T-helper 1 cell treated with Interleukin-12 subunit alpha and Interleukin-12 subunit beta and Interleukin-4 antibody, amounts not matched to agents 30 ng/mL and 1 ng/mL, for 36 hours (primary cell): ENCODE measurements around the gene ZBTB20. TPM values are rescaled to one million over a fixed set of nuclear protein-coding genes. Genes with fewer than 3 reads are reported as not detected.

Source experiments
- intact Hi-C: fragments of 100-400 bp; cut with micrococcal nuclease; formaldehyde crosslinking; loops from one replicate; pipeline ENCODE4 v1.15.1; 2024
- total RNA-seq: library from RNA; stranded (reverse); gene quantifications from 2 replicates; pipeline ENCODE4 v1.2.3, GENCODE V29; 2022

ZBTB20 gene
- total RNA-seq, 1 donor from 2014 or later, result 10.2 TPM

DNA sequence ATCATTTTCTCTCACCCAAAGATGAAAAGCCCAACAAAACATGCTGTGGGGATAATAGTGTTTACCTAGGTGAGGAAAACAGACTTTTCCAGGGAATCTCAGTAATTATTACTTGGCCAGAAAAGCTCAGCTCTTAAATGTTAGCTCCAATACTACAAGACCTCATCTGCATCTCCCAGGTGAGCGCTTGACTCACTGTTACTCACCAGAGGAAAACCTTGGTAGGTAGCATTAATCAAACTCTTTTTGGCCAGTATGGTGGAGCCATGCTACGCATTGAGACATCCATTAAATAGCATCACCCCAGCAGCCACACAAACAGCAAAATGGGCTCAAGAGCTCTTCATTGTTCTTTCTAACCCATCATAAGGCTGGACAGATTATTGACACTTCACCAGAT is 754.3 kb downstream of the ZBTB20 start:
- intact Hi-C loops, result no loop called here

DNA sequence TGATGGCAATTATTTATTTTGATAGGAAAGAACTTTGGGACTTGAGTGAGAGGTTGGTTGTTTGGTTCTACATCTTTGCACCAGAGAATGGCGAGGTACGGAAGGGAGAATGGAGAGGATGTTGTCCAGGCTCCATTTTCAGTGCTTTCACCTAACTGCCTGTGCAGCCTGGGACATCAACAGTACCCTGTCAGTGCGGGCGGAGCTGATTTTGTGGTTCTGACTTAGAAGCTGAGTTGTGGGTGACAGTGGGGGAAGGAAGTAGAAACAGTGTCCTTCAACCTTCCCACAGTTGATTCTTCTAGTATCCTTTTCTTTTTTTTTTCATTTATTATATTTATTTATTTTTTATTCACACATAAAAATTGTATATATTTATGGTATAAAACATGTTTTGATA is 757.9 kb downstream of the ZBTB20 start:
- intact Hi-C loops, result loop anchor here (10.0 kb wide), 2 partner anchors 756 to 1396 kb away; partner anchors contain the start of gene ZBTB20

DNA sequence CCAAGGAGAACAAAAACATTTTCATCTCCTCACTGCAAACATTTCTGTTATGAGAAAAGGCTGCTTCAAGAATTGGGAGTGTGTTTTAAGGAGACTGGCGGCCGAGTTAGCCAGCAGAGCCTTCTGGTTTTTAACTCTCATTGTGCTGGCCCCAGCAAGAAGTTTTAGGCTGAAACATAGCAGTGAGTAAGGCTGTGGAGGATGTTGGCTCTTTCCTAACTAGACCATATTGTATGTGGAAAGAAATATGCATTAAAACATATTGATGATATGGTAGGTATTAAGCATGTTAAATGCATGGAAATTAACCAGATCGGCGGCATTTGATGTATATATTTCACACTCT is 762.6 kb downstream of the ZBTB20 start:
- intact Hi-C loops, result loop anchor here (1.0 to 10.0 kb wide), 4 partner anchors 232 to 1400 kb away; partner anchors contain the start of gene ZBTB20

DNA sequence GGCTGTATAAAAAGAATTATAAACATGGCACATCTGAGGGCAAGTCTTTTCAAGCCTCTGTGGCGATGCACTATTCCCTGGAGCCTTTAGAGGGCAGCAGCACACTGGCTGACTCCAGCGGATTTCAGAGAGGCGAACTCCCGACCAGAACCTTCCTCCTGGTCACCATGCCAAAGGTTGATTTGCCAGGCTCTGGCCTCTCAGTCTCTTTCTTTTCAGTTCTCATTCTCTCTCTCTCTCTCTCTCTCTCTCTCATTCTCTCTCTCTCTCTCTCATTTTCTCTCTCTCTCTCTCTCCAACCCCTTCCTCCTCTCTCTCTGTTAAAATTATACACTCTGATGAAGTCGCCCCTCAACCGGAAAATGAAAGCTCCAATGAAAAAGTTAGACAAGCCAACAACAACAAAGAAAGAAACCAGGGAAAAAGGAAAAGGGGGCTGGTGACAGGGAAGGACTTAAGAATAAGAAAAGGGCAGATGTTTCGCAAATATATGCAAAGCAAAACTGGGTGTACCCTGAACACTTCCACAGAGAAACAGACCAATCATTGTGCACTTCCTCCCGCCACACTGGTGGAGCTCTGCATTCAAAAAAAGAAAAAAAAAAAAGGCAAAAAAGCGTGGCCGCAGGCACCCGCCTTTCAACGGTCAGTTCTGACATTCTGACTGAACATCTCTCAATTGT is 763.1 kb downstream of the ZBTB20 start:
- intact Hi-C loops, result loop anchor here (1.0 to 10.0 kb wide), 5 partner anchors 34 to 1401 kb away; partner anchors contain the start of gene ZBTB20

DNA sequence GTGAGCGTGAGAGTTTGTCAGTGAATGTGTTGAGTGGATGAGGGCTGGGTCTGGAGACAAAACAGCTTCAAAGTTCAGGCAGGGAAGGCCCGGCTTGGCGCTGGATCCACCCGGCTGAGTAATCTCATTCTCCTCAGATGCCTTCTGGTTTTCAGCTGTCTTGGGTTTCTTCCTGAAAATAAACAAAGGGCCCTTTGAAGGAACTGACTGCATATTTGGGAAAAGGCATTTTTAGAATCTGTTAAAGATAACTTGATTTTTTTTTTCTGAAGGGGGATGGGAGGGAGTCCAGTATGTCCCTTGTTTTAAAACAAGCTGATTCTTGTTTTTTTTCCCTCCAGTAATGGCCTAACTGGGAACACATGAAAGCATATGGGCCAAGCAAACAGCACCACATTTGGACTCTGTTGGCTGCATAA is 766.8 kb downstream of the ZBTB20 start:
- intact Hi-C loops, result loop anchor here (5.0 to 10.0 kb wide), 3 partner anchors 765 to 1405 kb away; partner anchors contain the start of gene ZBTB20

DNA sequence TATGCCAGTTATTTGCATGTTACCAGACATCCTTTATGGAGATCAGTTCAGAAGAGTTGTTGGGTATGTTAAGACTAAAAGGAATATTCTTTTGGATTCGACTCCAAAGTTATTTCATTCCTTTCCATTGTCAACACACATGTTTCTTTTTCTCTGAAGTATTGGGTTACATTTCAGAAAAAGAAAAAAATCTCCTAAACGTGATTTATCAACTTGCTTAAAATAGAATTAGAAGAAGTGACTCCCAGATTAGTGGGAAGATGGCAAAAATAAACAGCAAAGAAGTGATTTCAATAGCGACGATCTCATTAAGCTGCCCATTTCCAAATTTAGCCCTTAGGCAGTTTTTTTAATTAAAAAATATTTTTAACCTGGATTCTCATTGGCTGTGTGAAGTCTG is 767.8 kb downstream of the ZBTB20 start:
- intact Hi-C loops, result no loop called here

DNA sequence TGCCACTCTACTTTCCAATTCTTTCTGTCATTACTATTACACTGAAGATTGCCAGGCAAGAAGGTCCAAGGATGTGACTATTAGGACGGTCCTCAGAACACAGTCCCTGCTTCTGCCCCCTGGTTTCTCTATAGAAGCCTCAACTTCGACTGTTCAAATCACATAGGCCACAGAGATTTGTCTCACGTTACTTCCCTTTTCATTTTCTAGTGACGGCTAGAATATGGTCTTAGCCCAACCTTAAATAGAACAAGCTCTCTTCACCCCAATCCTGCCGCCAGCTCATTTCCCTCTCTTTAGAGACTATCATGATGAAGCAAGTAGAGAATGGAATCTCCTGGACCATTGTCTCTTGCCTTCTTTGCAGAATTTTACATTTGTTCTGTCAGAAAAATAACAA is 768.3 kb downstream of the ZBTB20 start:
- intact Hi-C loops, result no loop called here

DNA sequence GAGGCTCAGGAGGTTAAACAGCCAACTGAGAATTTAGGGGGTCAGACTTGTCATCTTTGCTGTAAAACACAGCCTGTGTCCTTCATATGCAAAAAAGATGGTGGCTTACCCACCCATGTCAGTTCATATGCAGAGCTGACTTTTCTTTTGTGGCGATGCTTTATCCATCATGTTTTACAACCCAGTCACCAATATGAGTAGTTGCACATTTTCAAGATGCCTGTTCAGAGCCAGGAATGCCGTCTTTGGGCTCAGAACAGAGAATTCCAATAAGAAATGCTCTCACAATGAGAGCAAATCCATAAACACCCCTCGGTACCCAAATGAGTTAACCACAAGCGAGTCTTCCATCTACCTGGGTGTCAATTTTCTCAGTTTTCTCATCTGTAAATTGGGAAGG is 769.7 kb downstream of the ZBTB20 start:
- intact Hi-C loops, result no loop called here

DNA sequence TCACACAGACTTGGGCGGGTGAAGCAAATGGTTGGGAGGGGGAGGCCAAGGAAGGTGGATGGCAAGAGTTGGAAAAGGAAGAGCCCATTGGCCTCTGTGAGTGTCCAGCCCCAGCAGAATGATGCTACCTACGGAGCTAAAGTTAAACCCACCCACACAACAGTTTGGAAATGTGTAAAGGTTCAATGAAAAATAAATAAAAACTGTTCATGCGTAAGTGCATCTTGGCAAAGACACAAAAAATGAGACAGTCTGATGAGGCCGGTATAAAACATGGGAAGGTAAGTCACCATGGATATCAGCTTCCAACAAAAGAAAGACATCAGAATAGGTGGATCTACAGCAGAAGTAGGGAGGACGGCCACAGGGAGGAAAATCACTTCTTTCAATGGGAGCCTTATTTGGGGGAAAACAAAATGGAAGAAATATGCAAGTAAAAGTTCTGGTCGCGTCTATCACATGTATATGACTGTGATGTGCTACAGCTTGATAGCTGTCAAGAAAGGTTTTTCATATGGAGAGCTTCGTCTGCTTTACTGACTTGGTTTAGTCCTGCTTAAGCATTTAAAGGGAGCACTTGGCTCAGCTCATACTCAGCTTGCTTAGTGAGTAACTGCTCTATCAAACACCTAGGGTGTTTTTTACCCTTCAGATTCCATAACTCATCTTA is 770.4 kb downstream of the ZBTB20 start:
- intact Hi-C loops, result no loop called here

DNA sequence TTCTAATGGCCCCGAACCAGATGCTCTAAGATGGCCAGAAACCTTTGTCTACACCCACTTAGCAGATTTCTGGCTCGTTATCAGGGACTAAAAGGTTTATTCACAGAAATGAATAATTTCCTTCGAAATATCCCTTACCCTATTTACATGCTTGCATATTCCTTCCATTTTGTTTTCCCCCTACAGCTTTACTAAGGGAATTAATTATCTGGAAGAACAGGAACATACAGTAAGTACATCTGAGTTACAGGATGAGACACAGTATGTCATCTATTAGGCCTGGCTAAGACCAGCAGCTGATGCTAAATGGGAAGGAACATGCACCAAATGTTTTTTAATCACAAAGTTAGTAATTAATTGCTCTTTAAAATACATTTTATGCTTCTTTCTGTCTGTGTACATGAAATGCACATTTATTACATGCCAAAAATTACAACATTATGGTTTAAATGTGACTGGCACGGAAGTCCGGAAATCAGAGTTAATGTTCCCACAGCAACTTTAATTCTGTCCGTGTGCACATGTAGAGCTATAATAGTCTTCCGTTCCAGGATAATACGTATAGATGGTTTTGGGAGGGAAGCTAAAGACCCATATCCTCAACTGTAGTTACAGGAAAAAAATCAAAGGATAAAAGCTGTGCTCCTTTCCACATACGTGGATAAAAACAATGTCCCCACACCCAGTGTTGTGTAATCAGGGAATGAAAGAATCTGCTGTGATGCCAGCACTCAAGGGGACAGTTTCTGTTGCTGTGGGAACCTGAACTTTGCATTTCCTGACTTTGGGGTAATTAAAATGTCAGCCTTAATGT is 771.3 kb downstream of the ZBTB20 start:
- intact Hi-C loops, result no loop called here

DNA sequence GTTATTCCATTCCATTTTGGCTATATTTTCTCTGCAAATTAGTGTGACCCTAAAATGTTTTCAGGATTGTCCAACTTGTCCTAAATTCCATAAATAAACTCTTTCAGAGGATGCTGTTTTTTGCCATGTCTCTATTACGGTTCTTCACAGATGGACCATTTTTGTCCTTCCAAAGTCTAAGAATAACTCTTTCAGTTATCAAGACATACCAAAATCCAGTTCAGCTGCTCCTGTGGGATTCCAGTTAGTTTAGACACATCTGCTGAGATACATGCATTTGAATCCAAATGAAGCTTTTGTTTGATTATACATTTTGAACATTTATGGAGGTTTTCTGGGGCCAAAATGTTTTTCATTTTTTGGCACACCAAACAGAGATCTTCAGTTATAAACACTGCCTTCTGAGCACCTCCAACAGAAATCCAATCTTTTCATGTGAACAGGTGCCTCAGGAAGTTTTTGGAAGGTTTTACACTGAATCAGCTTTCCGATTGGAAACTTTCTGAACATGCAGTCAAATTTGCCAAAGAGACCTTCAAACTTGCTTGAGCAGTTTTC is 772.6 kb downstream of the ZBTB20 start:
- intact Hi-C loops, result no loop called here

DNA sequence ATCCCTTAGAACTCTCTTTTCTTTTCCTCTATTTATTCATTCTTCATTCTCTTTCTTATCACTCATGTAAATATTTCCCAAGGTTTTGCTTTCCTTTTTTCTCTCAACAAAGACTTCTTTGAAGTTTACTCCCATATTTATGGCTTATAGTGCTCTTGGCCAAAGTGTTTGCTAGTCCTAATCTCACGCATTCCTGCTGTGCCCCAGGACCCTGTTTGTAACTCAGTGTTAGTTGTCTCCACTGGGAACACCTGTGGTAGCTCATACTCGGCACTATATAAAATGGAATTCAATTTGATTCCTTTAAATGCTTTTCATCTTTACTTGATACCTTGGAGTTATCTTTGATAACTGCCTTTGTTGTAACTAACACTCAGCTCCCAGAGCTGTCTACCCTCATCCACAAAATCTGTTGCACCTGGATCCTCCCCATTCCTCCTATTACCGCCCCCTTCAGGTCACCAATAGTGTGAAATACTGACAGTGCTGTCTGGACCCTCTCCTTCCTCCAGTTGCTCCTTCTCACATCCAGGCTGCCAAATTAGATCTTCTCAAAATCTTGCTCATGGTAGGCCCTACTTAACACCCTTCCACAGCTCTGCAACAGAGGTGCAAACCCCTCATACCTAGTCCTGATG is 776.4 kb downstream of the ZBTB20 start:
- intact Hi-C loops, result no loop called here

DNA sequence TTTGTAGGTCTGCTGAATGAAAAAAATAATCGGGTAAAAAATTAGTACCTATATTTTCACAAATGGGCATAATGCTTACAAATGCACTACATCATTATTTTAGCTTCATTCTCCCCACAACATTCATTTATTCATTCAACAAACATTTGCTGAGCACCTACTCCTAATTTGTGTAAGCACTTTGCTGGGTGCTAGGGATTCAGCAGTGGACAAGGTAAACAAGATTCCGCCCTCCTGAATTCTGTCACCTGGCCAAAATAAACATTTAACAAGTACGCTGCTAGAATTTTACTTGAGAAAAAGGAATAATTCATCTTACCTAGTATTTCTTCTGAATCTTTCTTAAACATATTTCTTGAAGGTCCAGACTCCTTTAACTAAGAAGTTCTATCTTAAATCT is 781.2 kb downstream of the ZBTB20 start:
- intact Hi-C loops, result no loop called here

DNA sequence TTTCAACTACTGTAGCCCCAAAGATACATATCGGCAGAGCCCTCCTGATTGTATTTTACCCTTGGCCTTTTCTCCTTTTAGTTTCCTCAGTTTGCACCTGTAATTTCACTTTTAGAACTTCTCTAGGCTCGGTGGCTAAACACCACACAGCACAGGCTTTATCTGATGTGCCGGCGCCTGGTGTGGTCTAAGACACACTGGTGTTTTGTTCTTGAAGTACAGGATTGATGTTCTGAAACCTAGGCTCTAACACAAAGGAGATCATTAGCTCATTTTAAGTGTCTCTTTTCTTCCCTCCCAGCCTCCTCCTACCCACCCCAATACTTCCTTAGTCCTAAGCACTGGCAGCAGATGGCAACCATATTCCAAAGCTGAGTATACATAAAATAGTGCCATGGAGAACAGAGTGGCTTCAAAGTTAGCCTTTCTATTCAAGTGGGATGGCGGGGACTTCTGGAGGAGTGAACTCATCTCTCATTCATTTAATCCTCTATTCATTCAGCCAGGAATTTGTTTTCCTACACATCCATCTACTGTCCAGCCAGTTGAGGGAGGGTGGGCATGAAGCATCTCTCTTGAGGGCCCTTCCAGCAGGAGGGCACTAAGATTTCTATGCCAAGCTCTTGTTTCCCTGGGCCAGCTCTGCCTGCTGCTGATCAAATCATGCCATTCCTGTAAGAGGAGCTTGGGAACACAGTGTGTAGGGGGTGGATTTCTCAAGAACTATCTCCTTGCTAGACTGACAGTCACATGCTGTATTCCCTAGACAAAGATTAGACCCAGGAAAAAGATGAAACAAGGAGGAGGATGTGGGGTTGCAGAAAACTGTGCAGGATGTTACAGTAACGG is 782.1 kb downstream of the ZBTB20 start:
- intact Hi-C loops, result loop anchor here (5.0 kb wide), 1 partner anchor 213 kb away; no protein-coding TSS in a partner anchor

DNA sequence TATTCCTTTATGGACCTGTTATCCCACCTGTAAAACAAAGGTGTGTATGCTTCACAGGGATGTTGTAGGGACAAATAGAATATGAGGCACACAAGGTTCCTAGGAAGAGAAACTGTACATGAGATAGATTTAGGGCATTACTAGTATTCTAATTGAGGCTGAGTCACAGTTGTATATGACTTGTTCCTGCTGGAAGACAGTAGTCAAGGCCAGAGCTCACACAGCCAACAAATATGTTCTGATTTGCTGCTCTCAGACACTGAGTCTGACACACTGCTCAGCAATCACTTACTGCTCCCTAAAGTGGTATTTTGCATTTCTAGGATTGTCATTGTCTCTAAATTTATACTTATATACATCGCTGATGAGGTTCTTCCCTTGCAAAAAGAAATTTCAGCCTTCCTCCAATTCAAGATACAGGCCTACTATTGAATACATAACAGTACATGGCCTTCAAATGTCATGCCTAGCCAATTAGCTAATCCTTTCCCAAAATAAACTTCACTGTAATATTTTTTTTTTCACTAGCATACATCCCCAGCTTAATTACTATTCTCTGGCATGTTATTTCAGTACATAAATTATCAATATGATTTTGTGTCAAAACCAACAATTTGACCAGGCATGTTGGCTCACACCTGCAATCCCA is 783.4 kb downstream of the ZBTB20 start:
- intact Hi-C loops, result loop anchor here (2.0 to 5.0 kb wide), 2 partner anchors 73 to 211 kb away; no protein-coding TSS in a partner anchor

DNA sequence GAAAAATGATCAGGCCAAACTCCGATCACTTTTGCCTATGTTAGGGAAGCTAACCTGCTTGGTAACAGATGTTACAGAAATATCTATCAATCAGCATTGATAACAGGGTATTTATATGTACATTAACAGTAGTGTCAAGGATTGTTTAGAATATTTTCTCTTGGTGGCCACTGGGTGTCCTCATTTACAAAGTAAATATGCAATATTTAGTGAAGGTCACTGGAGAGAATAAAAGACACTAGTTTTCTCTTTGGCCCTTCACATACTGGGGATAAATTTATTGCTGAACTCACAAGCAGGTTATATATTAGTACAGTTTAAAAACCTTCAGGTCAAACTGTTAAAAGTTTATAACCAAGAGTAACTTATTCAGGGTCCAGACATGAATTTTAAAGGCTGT is 784.3 kb downstream of the ZBTB20 start:
- intact Hi-C loops, result loop anchor here (1.0 to 5.0 kb wide), 3 partner anchors 55 to 211 kb away; no protein-coding TSS in a partner anchor

DNA sequence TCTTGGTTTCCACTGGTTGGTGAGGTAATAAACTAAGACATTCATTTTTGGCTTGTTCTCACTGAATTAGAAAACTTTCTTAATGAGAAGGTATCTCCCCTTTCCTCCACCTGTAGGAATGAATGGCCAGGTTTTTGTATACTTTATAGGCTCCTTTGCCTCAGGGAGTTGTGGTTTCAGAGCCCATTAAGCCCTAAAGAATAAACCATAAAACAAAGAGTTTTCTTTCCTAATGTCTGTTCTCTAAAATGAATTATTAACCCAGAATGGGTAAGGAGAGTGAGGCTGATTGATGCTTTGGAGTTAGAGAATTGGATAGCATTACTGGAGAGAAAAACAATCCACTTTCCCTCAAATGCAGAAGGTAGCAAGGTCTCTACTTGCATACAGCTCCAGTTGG is 785.7 kb downstream of the ZBTB20 start:
- intact Hi-C loops, result loop anchor here (5.0 kb wide), 1 partner anchor 209 kb away; no protein-coding TSS in a partner anchor

DNA sequence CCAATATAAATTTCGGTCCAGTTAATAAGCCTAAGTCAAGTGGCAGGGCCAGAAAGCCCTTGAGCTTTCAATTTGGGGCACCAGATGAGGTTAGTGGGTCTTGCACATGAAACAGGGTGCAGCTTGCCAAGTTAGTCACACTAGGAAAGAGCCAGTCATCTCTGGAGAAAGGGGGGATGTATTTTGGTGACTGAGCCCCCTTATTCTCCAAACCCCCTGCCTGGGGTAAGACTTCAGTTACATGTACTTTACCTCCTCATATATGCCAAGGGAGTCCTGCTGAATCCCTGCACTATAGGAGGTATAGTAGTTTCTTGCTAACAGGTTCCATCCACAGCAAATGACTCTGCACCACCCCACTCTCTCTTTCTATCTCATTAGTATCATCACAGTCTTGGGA is 790.6 kb downstream of the ZBTB20 start:
- intact Hi-C loops, result no loop called here

DNA sequence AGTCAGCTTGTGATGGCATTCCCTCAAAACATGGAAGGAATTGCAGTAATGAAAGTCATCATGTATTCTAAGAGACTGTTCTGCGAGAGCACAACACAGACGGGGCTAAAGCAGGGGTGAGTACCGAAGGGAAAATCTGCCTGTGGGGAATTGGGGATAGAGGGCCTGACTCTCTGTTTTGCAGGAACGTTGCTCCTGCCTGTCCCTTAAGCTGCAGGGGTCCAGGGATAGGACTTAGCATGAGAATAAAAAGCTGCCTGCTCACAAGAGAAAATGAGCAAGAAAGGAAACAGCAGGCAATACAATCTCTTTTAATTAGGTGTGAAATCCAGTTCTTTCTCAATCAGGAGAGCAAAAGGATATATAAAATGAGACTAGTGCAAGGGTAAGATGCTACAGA is 791.0 kb downstream of the ZBTB20 start:
- intact Hi-C loops, result no loop called here
